Aorta (tissue), 5 donors: ENCODE measurements around the gene REPIN1. TPM values are rescaled to one million over a fixed set of nuclear protein-coding genes. Genes with fewer than 3 reads are reported as not detected.
A peak's percentile ranks its signal among the peaks of the same experiment; 100 is the strongest.
"Not testable (repeated sequence)": the region's sequence is repeated elsewhere in the genome, so short reads cannot be mapped to it uniquely, and the experiment has no call there.

Experiments used
- ATAC-seq: fragments of 200-7000 bp; cut with Tn5 transposase; one replicate; pipeline ENCODE4 v1.9.1; 2022; ENCODE audit warnings: moderate library complexity; ENCODE audit not compliant: low FRiP score
- DNase-seq, 2 donors: peaks; one replicate each; pipeline ENCODE4 v3.0.0-alpha.2; 2020
- H3K27ac ChIP-seq, 2 donors: one replicate each; pipeline ENCODE4 v1.5.1; 2013; ENCODE audit warnings: low read length in 2 of 2, mild to moderate bottlenecking in 2 of 2, moderate library complexity in 2 of 2, control low read depth in 1 of 2, inconsistent platforms in 1 of 2, low read depth in 1 of 2
- H3K27me3 ChIP-seq, 2 donors: one replicate each; pipeline ENCODE4 v1.6.1; 2013; ENCODE audit warnings: control low read depth in 1 of 2, low read length in 1 of 2, mild to moderate bottlenecking in 1 of 2, moderate library complexity in 1 of 2; ENCODE audit not compliant: insufficient read depth in 2 of 2, control insufficient read depth in 1 of 2
- H3K36me3 ChIP-seq, 2 donors: one replicate each; pipeline ENCODE4 v1.6.1; 2013; ENCODE audit warnings: control low read depth in 1 of 2, low read length in 1 of 2, mild to moderate bottlenecking in 1 of 2; ENCODE audit not compliant: insufficient read depth in 2 of 2, control insufficient read depth in 1 of 2
- H3K4me1 ChIP-seq, 2 donors: one replicate each; pipeline ENCODE4 v1.6.1; 2013; ENCODE audit warnings: low read length in 2 of 2, control low read depth in 1 of 2, mild to moderate bottlenecking in 1 of 2, moderate library complexity in 1 of 2; ENCODE audit not compliant: insufficient read depth in 2 of 2, control insufficient read depth in 1 of 2
- H3K4me3 ChIP-seq, 2 donors: one replicate each; pipeline ENCODE4 v1.5.1; 2013; ENCODE audit warnings: low read length in 2 of 2, control low read depth in 1 of 2, mild to moderate bottlenecking in 1 of 2
- H3K9me3 ChIP-seq: one replicate; pipeline ENCODE4 v1.6.1; 2013; ENCODE audit warnings: mild to moderate bottlenecking, low read length; ENCODE audit not compliant: control insufficient read depth
- WGBS, 2 donors: extraction: QIAGEN DNeasy Blood & Tissue Kit; methylation state at CpG; one replicate each; pipeline ENCODE4 v1.1.7; 2013; 5-methylcytosine and 5-hydroxymethylcytosine counted together
- intact Hi-C, 2 donors: fragments of 100-400 bp; cut with DNase I; formaldehyde crosslinking; loops; one replicate each; pipeline versions ENCODE4 v1.14.2 to v1.15.0; 2022
- polyA plus RNA-seq, 2 donors: library from polyadenylated mRNA; stranded (reverse); fragments of 200-250 nt; gene quantifications; one replicate each; pipeline ENCODE4 v1.2.3, GENCODE V29; 2013
- total RNA-seq, 2 donors: library from RNA; stranded (reverse); fragmentation: NEBNext Ultra II Directional; extraction: Animal tissue kit (Norgen Biotek cat#: 25700); gene quantifications; one replicate each; pipeline ENCODE4 v1.2.1, GENCODE V29; 2021
- donor health status: healthy with polysubstance abuse.
- donor health status: Bipolar disorder and iron deficiency.
- donor health status: DM: no; HTN: no; CAD: no.
- donor health status: DM: no; HTN: no; CAD: no.
- donor health status: DM: yes; HTN: yes; CAD: no.

REPIN1 gene
- total and polyA plus RNA-seq, 4 donors = 19.7 to 56.7 (median 48.4) TPM

DNA sequence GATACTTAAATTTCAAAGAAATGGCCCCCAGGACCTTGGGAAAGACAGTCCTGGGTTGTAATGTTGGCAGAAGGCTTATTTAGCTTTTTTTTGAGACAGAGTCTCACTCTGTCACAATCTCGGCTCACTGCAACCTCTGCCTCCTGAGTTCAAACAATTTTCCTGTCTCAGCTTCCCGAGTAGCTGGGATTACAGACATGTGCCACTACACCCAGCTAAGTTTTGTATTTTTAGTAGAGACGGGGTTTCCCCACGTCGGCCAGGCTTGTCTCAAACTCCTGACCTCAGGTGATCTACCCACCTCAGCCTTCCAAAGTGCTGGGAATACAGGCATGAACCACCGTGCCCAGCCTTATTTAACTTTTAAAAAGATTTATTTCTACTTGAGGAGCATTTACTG, 17.3 kb downstream of the REPIN1 start:
- intact Hi-C loops = loop anchor here in 1 of 2 donors (10.0 kb wide), 1 partner anchor 101 kb away; no protein-coding TSS in a partner anchor
- H3K4me3 ChIP-seq, H3K9me3 ChIP-seq, H3K4me1 ChIP-seq, H3K36me3 ChIP-seq, H3K27me3 ChIP-seq, H3K27ac ChIP-seq, ATAC-seq, DNase-seq: not testable (repeated sequence)
- 58 to 65% methylated on average over 6 of the region's 6 CpGs for WGBS, 2 donors

DNA sequence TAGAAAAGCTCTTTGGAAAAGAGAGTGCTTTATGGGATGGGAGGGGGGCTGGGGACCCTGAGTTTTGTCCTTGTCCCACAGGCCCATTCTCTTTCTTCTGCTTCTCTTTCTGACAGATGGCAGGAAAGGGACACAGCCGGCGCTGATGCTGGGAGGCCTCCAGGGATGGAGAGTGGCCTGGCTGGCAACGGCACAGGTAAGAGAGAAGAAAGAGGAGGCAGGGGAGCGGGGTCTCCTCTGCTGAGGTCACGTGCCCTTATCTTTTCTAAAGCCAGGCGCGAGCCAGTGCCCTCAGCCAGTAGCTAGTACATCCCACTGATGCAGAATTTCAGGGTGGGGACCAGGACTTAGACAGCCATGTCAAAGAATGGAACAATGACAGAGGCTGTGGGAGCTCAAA, 19.7 kb downstream of the REPIN1 start:
- Histone ChIP-seq H3K9me3 (no peaks in the 10 kb centered on the region), H3K4me1 (no peaks in the 10 kb centered on the region), H3K27me3 (no peaks in the 10 kb centered on the region), H3K27ac (no peak overlapping the region), H3K4me3 (no peak overlapping the region), H3K36me3 (no peaks in the 10 kb centered on the region)
- DNase-seq = peak in 1 of 2 donors; percentile 21
- 80 to 85% methylated on average over 7 of the region's 7 CpGs for WGBS, 2 donors
- intact Hi-C loops = loop anchor here in 1 of 2 donors (10.0 kb wide), 1 partner anchor 104 kb away; no protein-coding TSS in a partner anchor
- no peak for ATAC-seq

DNA sequence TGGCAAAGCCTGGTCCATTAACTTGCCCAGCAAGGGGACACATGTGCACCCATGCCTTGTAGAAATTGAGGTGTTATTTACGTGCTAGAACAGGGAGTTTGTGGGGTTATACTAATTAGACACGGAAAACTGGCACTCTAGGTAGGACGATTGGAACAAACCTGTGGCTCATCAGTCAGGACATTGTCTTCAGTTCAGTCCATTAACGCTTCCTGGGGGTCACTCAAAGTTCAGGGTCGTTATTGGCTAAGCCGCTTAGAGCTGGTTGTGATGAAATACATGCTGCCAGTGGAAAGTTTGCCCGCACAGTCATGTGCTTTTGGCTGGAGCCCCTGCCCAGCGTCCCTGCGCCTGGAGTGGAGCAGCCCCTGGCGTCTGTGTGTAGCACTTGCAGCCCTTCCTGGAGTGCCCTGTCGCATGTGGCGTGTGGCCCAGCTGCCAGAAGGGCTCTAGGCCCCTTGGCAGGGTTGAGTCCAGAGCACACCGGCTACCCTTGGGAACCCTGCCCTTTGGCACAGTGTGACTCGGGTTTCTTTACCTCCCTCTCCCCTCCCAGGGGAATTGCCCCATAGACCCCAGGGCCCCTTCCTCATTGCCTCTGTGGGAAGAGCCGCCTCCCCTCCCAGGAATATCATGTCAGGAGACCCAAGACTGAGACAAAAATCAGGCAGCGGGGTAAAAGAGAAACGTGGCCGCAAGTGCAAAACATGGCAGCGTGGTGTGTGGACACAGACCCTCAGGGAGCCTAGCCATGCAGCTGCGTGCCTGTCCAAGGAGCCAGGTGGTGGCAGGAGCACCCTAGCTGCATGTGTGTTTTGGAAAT, 20.3 kb downstream of the REPIN1 start:
- DNase-seq = peak; percentile 69 to 84

DNA sequence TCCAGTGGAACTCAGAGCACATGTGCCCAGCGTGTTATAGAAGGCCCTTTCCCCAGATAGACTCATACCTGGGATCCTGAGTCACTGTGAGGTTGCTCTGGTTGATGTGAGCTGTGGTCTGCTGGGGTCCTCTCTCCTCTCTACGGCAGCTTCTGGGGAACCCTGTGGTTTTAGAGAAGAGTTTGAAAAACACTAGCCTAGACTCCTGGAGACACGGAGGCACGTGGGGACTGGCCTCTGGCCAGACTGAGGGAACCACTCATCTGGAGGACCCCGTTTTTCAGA, 20.9 kb downstream of the REPIN1 start:
- ATAC-seq (no peak), DNase-seq (peak in 1 of 2 donors; percentile 3)
- no peaks in the 10 kb centered on the region for H3K4me1 ChIP-seq
- H3K36me3 ChIP-seq = no peaks in the 10 kb centered on the region
- H3K4me3 ChIP-seq = no peak overlapping the region
- intact Hi-C loops = loop anchor here in 1 of 2 donors (10.0 kb wide), 1 partner anchor 105 kb away; no protein-coding TSS in a partner anchor
- H3K27me3 ChIP-seq = no peaks in the 10 kb centered on the region
- 65 to 67% methylated on average over 5 of the region's 5 CpGs for WGBS, 2 donors
- H3K27ac ChIP-seq = no peak overlapping the region
- H3K9me3 ChIP-seq = no peaks in the 10 kb centered on the region

More for the DNA sequence above, 20.3 kb downstream of the REPIN1 start:
- intact Hi-C loops = loop anchor here in 1 of 2 donors (10.0 kb wide), 1 partner anchor 104 kb away; no protein-coding TSS in a partner anchor
- Histone ChIP-seq H3K27ac (no peak overlapping the region), H3K27me3 (no peaks in the 10 kb centered on the region), H3K9me3 (no peaks in the 10 kb centered on the region), H3K4me3 (no peak overlapping the region), H3K4me1 (no peaks in the 10 kb centered on the region), H3K36me3 (no peaks in the 10 kb centered on the region)
- WGBS, 2 donors = 48 to 54% methylated on average over 20 of the region's 20 CpGs
- peak; percentile 79 for ATAC-seq

DNA sequence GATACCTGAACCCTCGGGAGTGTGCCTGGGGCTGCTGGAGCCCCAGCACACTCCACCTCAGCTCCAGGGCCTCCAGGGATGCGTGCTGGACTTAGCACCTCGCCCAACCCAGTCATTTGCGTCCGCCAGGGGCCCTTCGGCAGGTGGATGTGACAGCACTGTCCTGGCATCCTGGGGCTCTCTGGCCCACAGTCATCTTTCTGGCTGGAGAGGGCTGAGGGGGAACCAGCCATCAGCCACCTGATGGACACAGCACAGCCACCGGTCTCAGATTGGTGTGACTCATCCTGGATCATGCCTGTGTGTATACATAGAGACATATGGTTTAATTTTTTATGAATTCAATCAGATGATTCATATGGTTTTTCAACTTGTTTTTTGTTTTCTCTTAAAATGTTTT, 21.6 kb downstream of the REPIN1 start:
- H3K36me3 ChIP-seq = no peaks in the 10 kb centered on the region
- no peaks in the 10 kb centered on the region for H3K9me3 ChIP-seq
- ATAC-seq (no peak), DNase-seq (peak in 1 of 2 donors; percentile 19)
- 94 to 96% methylated on average over 7 of the region's 7 CpGs for WGBS, 2 donors
- no peaks in the 10 kb centered on the region for H3K27me3 ChIP-seq
- intact Hi-C loops = no loop called here
- no peak overlapping the region for H3K4me3 ChIP-seq
- no peak overlapping the region for H3K27ac ChIP-seq
- H3K4me1 ChIP-seq = no peaks in the 10 kb centered on the region

DNA sequence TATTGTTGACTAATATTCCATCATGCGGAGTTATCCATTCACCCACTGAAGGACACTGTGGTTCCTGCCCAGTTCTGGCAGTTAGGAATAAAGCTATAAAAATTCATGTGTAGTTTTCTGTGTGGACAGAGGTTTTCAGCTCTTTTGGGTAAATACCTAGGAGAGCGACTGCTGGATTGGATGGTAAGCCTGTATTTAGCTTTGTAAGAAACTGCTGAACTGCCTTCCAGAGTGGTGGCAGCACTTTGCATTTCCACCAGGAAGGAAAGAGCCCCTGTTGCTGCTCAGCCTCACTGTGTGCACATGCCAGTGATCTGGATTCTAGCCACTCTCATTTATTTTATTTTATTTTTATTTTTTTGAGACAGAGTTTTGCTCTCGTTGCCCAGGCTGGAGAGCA, 24.7 kb downstream of the REPIN1 start:
- no peak overlapping the region for H3K27ac ChIP-seq
- H3K27me3 ChIP-seq = no peaks in the 10 kb centered on the region
- ATAC-seq = no peak
- no peaks in the 10 kb centered on the region for H3K9me3 ChIP-seq
- H3K4me1 ChIP-seq = no peaks in the 10 kb centered on the region
- no peak overlapping the region for H3K4me3 ChIP-seq
- DNase-seq = no peak
- WGBS, 2 donors = 69 to 77% methylated on average over 3 of the region's 3 CpGs
- intact Hi-C loops = no loop called here
- H3K36me3 ChIP-seq = peaks cover 0 to 2% of the 10 kb centered on the region in 2 donors

DNA sequence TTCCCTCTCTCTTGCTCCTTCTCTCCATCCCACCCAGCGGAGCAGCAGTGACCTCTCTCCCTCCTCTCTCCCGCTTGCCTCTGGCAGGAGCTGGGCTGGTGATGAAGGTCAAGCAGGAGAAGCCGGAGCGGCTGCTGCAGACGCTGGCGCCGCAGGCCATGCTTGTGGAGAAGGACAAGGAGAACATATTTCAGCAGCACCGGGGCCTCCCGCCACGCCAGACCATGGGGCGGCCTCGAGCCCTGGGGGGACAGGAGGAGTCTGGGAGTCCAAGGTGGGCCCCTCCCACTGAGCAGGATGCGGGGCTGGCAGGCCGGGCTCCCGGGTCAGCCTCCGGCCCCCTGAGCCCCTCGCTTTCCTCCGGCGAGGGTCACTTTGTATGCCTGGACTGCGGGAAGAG, 27.8 kb downstream of the REPIN1 start:
- Histone ChIP-seq H3K9me3 (no peaks in the 10 kb centered on the region), H3K36me3 (peaks cover 0 to 2% of the 10 kb centered on the region in 2 donors), H3K27ac (no peak overlapping the region), H3K27me3 (no peaks in the 10 kb centered on the region), H3K4me3 (no peak overlapping the region), H3K4me1 (no peaks in the 10 kb centered on the region)
- intact Hi-C loops = no loop called here
- WGBS, 2 donors = 94 to 96% methylated on average over 19 to 20 of the region's 20 CpGs
- DNase-seq (no peak), ATAC-seq (no peak)

DNA sequence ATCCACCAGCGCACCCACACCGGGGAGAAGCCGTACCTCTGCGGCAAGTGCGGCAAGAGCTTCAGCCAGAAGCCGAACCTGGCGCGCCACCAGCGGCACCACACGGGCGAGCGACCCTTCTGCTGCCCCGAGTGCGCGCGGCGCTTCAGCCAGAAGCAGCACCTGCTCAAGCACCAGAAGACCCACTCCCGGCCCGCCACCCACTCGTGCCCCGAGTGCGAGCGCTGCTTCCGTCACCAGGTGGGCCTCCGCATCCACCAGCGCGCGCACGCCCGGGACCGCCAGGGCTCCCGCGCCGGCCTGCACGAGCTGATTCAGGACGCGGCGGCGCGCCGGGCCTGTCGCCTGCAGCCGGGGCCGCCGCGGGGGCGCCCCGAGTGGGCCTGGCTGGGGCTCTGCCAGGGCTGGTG, 28.2 kb downstream of the REPIN1 start:
- H3K9me3 ChIP-seq = no peaks in the 10 kb centered on the region
- H3K4me3 ChIP-seq = no peak overlapping the region
- H3K36me3 ChIP-seq = peaks cover 0 to 2% of the 10 kb centered on the region in 2 donors
- intact Hi-C loops = no loop called here
- no peaks in the 10 kb centered on the region for H3K4me1 ChIP-seq
- ATAC-seq = no peak
- no peaks in the 10 kb centered on the region for H3K27me3 ChIP-seq
- no peak for DNase-seq
- H3K27ac ChIP-seq = no peak overlapping the region
- WGBS, 2 donors = 98% methylated on average over 48 of the region's 48 CpGs
